ENCODE results near the gene ANAPC2.

The ANAPC2 gene

GRCh38 chr9:137227853-137228505 lies 39.6 kb upstream of the ANAPC2 start:
- Histone ChIP-seq H3K4me3 (no peak overlapping the region), H3K27ac (no peak overlapping the region)

GRCh38 chr9:137227054-137227852 lies 38.9 kb upstream of the ANAPC2 start, which contains the start of gene RNF224:
Gene RNF224 (plus strand): TSS chr9:137227502. CDS start chr9:137228336, 834 bp downstream.
- H3K27ac ChIP-seq: peak within 1 kb of the TSS in 18 of 21 experiments; percentile 8 to 95 (median 52)
- H3K4me3 ChIP-seq: no peak within 1 kb of the TSS

GRCh38 chr9:137226338-137227053 lies 38.1 kb upstream of the ANAPC2 start:
- no peak overlapping the region for H3K4me3 ChIP-seq
- H3K27ac ChIP-seq: peak overlapping the region in 17 of 21 experiments; percentile 8 to 95 (median 51)

GRCh38 chr9:137225699-137226331 lies 37.5 kb upstream of the ANAPC2 start:
- H3K27ac ChIP-seq: peak overlapping the region in 18 of 21 experiments; percentile 4 to 95 (median 56)
- H3K4me3 ChIP-seq: peak overlapping the region in 4 of 7 experiments; percentile 11 to 22 (median 11)

- peak within 1 kb of the TSS; percentile 51 to 69 (median 60) for H3K4me3 ChIP-seq
- H3K27ac ChIP-seq: peak within 1 kb of the TSS in 20 of 21 experiments; percentile 77 to 97 (median 92)
Measured at GRCh38 chr9:137224830-137225694, 36.7 kb upstream of the ANAPC2 start, which contains the start of gene CYSRT1. Gene CYSRT1 (plus strand): TSS chr9:137225174. CDS start chr9:137225622, 448 bp downstream.

GRCh38 chr9:137223078-137223970 lies 35.0 kb upstream of the ANAPC2 start:
- Histone ChIP-seq H3K27ac (peak overlapping the region; percentile 56 to 97 (median 92)), H3K4me3 (peak overlapping the region; percentile 51 to 69 (median 60))

GRCh38 chr9:137222190-137223077 lies 34.1 kb upstream of the ANAPC2 start, which contains the start of gene RNF208:
Gene RNF208 (minus strand): TSS chr9:137222240. CDS start chr9:137221212, 1,028 bp downstream.
- Histone ChIP-seq H3K27ac (peak within 1 kb of the TSS; percentile 19 to 97 (median 92)), H3K4me3 (peak within 1 kb of the TSS; percentile 51 to 69 (median 60))

GRCh38 chr9:137221506-137222111 lies 33.2 kb upstream of the ANAPC2 start:
- Histone ChIP-seq H3K27ac (peak overlapping the region in 8 of 21 experiments; percentile 5 to 62 (median 46)), H3K4me3 (peak overlapping the region; percentile 8 to 68 (median 17))

- peak overlapping the region in 5 of 21 experiments; percentile 25 to 62 (median 41) for H3K27ac ChIP-seq
- H3K4me3 ChIP-seq: peak overlapping the region in 3 of 7 experiments; percentile 13 to 68 (median 29)
Measured at GRCh38 chr9:137221095-137221505, 32.7 kb upstream of the ANAPC2 start.

- H3K27ac ChIP-seq: no peak overlapping the region
Measured at GRCh38 chr9:137220317-137221094, 32.1 kb upstream of the ANAPC2 start.

GRCh38 chr9:137219757-137220316 lies 31.5 kb upstream of the ANAPC2 start:
- Histone ChIP-seq H3K27ac (no peak overlapping the region), H3K4me3 (no peak overlapping the region)

More at GRCh38 chr9:137220317-137221094, 32.1 kb upstream of the ANAPC2 start:
- H3K4me3 ChIP-seq: no peak overlapping the region

- Histone ChIP-seq H3K4me3 (peak overlapping the region in 1 of 7 experiments; percentile 39), H3K27ac (peak overlapping the region in 13 of 21 experiments; percentile 62 to 92 (median 83))
Measured at GRCh38 chr9:137218754-137219271, 30.5 kb upstream of the ANAPC2 start.

- Histone ChIP-seq H3K4me3 (peak overlapping the region in 6 of 7 experiments; percentile 16 to 39 (median 26)), H3K27ac (peak overlapping the region in 17 of 21 experiments; percentile 49 to 92 (median 83))
Measured at GRCh38 chr9:137218212-137218753, 29.9 kb upstream of the ANAPC2 start.
